Measurements from ENCODE around the gene BSCL2. TPM values are rescaled to one million over a fixed set of nuclear protein-coding genes. Genes with fewer than 3 reads are reported as not detected.

The BSCL2 gene
- total RNA-seq, 1 donor from 2014 or later = 87.0 TPM

DNA sequence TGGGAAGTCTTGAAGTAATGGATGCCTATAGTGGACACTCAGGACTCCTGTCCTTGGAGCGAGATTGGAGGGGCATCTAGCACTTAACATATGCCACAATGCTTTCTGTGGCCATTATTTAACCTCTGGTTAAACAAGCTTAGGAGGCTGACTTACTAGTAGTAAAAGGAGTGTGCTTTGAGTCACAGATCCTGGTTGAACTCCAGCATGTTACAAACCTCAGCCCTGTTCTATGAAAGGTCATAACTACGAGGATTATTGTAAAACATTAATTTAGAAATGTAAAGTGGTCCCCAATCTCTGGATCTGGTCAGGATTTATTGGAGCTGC lies 34.1 kb downstream of the BSCL2 start:
- H3K4me3 ChIP-seq = no peak overlapping the region
- intact Hi-C loops (cut with DNase I) = no loop called here
- no peaks in the 10 kb centered on the region for H3K27me3 ChIP-seq (ENCODE audit: low read depth)
- no peaks in the 10 kb centered on the region for H3K9me3 ChIP-seq
- H3K4me1 ChIP-seq = peaks cover 43% of the 10 kb centered on the region
- TF ChIP-seq, protein P1, sequence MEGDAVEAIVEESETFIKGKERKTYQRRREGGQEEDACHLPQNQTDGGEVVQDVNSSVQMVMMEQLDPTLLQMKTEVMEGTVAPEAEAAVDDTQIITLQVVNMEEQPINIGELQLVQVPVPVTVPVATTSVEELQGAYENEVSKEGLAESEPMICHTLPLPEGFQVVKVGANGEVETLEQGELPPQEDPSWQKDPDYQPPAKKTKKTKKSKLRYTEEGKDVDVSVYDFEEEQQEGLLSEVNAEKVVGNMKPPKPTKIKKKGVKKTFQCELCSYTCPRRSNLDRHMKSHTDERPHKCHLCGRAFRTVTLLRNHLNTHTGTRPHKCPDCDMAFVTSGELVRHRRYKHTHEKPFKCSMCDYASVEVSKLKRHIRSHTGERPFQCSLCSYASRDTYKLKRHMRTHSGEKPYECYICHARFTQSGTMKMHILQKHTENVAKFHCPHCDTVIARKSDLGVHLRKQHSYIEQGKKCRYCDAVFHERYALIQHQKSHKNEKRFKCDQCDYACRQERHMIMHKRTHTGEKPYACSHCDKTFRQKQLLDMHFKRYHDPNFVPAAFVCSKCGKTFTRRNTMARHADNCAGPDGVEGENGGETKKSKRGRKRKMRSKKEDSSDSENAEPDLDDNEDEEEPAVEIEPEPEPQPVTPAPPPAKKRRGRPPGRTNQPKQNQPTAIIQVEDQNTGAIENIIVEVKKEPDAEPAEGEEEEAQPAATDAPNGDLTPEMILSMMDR (IDR thresholded peaks at IDR 0.05) = no peak
- ATAC-seq (no peak), DNase-seq (no peak)
- H3K36me3 ChIP-seq = peaks cover 50% of the 10 kb centered on the region
- no peak overlapping the region for H3K27ac ChIP-seq

- ATAC-seq = peak; percentile 93 to 94
- DNase-seq = peak; percentile 83
- Histone ChIP-seq H3K27me3 (ENCODE audit: low read depth) (no peaks in the 10 kb centered on the region), H3K36me3 (peaks cover 49% of the 10 kb centered on the region), H3K4me3 (peak within 1 kb of the TSS; percentile 98), H3K27ac (peak within 1 kb of the TSS; percentile 93), H3K4me1 (peaks cover 45% of the 10 kb centered on the region), H3K9me3 (no peaks in the 10 kb centered on the region)
- intact Hi-C loops (cut with DNase I) = no loop called here
- TF ChIP-seq, protein P1 (IDR thresholded peaks at IDR 0.05) = no peak
Observed at GRCh38 chr11:62671608-62672389, 35.4 kb downstream of the BSCL2 start, which contains the start of the genes LBHD1 and UQCC3. Gene LBHD1 (minus strand): TSS chr11:62672267. CDS start chr11:62670031, 2,236 bp downstream. Gene UQCC3 (plus strand): TSS chr11:62671673. CDS start chr11:62671746, 73 bp downstream.

DNA sequence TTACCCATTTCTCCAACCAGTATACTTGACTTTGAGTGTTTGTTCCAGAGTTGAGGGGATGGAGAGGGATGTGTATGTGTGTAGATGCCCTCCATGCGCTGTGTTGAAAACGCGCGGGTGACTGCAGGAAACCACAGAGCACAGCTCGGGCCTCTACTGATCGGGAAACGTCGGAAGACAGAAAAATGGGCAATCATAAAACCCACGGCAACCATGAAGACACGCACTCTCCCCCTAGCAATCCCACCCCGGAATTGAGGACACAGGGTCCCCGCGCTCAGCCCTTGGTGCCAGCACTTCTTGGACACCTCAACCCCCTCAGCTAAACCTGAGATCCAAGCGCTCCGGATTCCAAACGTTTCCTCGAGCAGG lies 36.0 kb downstream of the BSCL2 start:
- H3K27ac ChIP-seq = peak overlapping the region; percentile 93
- TF ChIP-seq, protein P1 (IDR thresholded peaks at IDR 0.05) = no peak
- intact Hi-C loops (cut with DNase I) = no loop called here
- H3K36me3 ChIP-seq = peaks cover 49% of the 10 kb centered on the region
- peaks cover 51% of the 10 kb centered on the region for H3K4me1 ChIP-seq
- DNase-seq (no peak), ATAC-seq (peak; percentile 52 to 55)
- peak overlapping the region; percentile 98 for H3K4me3 ChIP-seq
- H3K27me3 ChIP-seq (ENCODE audit: low read depth) = no peaks in the 10 kb centered on the region
- no peaks in the 10 kb centered on the region for H3K9me3 ChIP-seq

GRCh38 chr11:62669420-62670161 lies 37.6 kb downstream of the BSCL2 start:
- no peaks in the 10 kb centered on the region for H3K27me3 ChIP-seq (ENCODE audit: low read depth)
- H3K36me3 ChIP-seq = peaks cover 35% of the 10 kb centered on the region
- ATAC-seq (no peak), DNase-seq (no peak)
- H3K4me1 ChIP-seq = peaks cover 54% of the 10 kb centered on the region
- intact Hi-C loops (cut with DNase I) = no loop called here
- TF ChIP-seq, protein P1 (IDR thresholded peaks at IDR 0.05) = no peak
- H3K4me3 ChIP-seq = no peak overlapping the region
- no peak overlapping the region for H3K27ac ChIP-seq
- no peaks in the 10 kb centered on the region for H3K9me3 ChIP-seq

GRCh38 chr11:62667460-62667859 lies 39.8 kb downstream of the BSCL2 start:
- peaks cover 56% of the 10 kb centered on the region for H3K4me1 ChIP-seq
- ATAC-seq (no peak), DNase-seq (no peak)
- intact Hi-C loops (cut with DNase I) = no loop called here
- H3K27ac ChIP-seq = no peak overlapping the region
- TF ChIP-seq, protein P1 (IDR thresholded peaks at IDR 0.05) = no peak
- no peaks in the 10 kb centered on the region for H3K27me3 ChIP-seq (ENCODE audit: low read depth)
- no peaks in the 10 kb centered on the region for H3K9me3 ChIP-seq
- H3K36me3 ChIP-seq = peaks cover 24% of the 10 kb centered on the region
- no peak overlapping the region for H3K4me3 ChIP-seq

All from lower lobe of right lung (tissue), 2 donors.